NCI-H82 treated with DMSO at 0.1 percent for 48 hours (cell line): ENCODE measurements around the gene PER2.
"Not testable (repeated sequence)": the region's sequence is repeated elsewhere in the genome, so short reads cannot be mapped to it uniquely, and the experiment has no call there.

Source experiments
- DNase-seq: peaks from one replicate; lab custom pipeline; 2025; ENCODE audit not compliant: unreplicated experiment; lab: John Stamatoyannopoulos, UW

PER2 gene

GRCh38 chr2:238313289-238313990 lies 25.0 kb upstream of the PER2 start:
- no peak for DNase-seq

- not testable (repeated sequence) for DNase-seq
Measured at GRCh38 chr2:238310721-238311120, 22.3 kb upstream of the PER2 start.

- DNase-seq: no peak
Measured at GRCh38 chr2:238308177-238308576, 19.8 kb upstream of the PER2 start.

- DNase-seq: no peak
Measured at GRCh38 chr2:238306672-238306998, 18.2 kb upstream of the PER2 start.

GRCh38 chr2:238305965-238306671 lies 17.7 kb upstream of the PER2 start:
- DNase-seq: no peak

GRCh38 chr2:238305092-238305862 lies 16.9 kb upstream of the PER2 start:
- no peak for DNase-seq

GRCh38 chr2:238304116-238304515 lies 15.7 kb upstream of the PER2 start:
- DNase-seq: no peak

GRCh38 chr2:238302751-238303150 lies 14.3 kb upstream of the PER2 start:
- no peak for DNase-seq

- DNase-seq: no peak
Measured at GRCh38 chr2:238302087-238302486, 13.7 kb upstream of the PER2 start.

GRCh38 chr2:238299803-238300202 lies 11.4 kb upstream of the PER2 start:
- no peak for DNase-seq

- DNase-seq: no peak
Measured at GRCh38 chr2:238296638-238297457, 8.4 kb upstream of the PER2 start.

GRCh38 chr2:238295144-238296112 lies 7.0 kb upstream of the PER2 start:
- DNase-seq: no peak

GRCh38 chr2:238294393-238295143 lies 6.2 kb upstream of the PER2 start:
- no peak for DNase-seq

GRCh38 chr2:238294046-238294392 lies 5.6 kb upstream of the PER2 start:
- no peak for DNase-seq

- DNase-seq: no peak
Measured at GRCh38 chr2:238291550-238292281, 3.3 kb upstream of the PER2 start.

- no peak for DNase-seq
Measured at GRCh38 chr2:238290715-238291549, 2.5 kb upstream of the PER2 start.

GRCh38 chr2:238290091-238290509 lies 1.7 kb upstream of the PER2 start:
- DNase-seq: no peak

GRCh38 chr2:238289574-238289973 lies 1.2 kb upstream of the PER2 start:
- DNase-seq: no peak
